DMS53 treated with DMSO at 0.1 percent for 48 hours (cell line): ENCODE measurements around the gene FRMD1.

Experiments
- DNase-seq: peaks from one replicate; lab custom pipeline; 2025; ENCODE audit not compliant: unreplicated experiment; lab: John Stamatoyannopoulos, UW

Gene FRMD1

DNA sequence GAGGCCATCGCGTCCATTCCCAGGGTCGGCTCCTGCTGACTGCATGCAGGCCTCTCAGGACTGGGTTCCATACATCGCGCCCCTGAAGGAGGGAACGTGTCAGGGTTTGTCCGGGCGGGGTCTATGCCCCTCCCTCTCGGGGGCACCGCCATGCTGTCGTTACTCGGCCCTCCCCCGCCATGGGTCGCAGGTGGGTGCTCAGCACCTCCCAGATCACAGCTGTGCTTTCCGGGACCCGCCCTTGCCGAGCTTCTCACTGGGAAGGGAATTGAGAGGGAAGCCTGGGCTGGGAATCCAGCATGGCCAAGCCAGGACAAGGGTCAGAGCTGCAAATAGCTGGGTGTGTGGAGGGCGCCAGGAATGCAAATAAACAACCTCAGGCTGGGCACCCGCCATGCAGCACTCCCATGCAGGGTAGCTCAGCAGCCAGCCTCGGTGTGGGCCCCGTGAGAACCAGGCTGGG lies at the start of gene FRMD1:
FRMD1 (minus strand) TSS at position 270 of the 463 bp plus-strand sequence; CDS start at position 152, 118 bp downstream.
- DNase-seq: no peak

- DNase-seq: no peak
Measured at GRCh38 chr6:168128006-168128630, 49.1 kb upstream of the FRMD1 start.

DNA sequence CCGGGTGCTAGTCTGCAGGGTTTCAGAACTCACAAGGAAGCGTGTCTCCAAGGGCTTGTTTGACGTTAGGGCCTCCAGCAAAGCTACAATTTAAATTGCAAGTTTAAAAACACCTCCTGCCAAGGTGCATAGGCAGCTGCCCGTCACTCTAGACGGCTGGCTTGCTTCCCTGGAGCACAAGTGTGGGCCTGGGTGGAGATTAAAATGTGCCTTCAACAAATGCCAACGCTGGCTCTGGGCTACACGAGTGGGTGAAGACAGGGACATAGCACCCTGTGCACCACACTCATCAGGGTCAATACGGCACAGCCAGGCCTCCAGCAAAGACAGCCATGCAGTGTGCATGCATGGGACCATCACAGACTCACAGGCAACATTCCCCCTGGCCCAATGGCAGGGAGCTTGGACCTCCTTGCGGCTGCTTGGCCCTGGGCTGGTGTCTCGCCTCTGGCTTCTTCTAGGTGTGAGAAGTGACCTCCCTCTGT lies 48.4 kb upstream of the FRMD1 start:
- no peak for DNase-seq

- no peak for DNase-seq
Measured at GRCh38 chr6:168126566-168127383, 47.8 kb upstream of the FRMD1 start.

DNA sequence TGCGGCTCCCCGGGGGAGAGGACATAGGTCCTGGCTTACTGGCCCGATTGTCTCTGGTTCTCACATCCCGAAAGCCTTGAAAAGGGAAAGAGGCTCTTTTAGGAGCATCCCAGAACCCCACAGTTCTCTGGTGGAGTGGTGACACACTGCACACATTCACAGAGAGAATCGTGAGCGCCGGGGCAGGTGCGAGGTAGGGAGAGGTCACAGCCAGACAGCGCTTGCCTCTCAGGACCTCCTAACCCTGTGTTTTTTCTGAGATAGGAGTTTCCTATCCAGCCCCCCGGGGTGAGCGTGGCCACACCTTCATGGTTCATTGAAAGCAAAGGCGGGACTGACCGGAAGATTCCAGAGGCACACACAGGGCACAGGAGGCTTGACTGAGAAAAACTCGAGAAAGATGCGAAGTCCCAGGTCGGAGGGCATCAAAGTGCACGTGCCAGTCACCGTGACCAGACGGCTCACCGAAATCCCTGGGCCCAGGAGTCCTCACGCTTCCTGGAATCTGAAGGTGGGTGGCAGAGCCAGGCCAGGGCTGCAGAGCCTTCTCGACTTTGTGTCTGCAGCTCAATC lies 46.5 kb upstream of the FRMD1 start:
- no peak for DNase-seq

GRCh38 chr6:168124921-168125320 lies 45.9 kb upstream of the FRMD1 start:
- no peak for DNase-seq

DNA sequence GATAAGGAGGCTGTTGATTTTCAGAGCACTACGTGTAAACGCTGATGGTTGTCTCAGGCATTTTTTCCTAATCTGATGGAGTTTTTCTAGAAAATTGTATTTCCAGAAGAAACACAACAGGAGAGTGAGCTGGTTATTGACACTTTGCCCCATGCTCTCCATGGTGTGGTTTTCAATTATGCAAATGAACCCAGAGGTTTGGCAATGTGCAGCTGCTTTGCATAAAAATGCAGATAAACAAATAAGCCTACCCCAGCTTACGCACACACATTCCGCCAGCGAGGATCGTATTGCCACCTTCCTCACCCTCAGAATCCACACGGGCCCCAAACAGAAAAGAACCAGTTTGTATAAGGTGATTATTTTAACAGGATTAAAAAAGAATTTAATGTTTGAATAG lies 45.1 kb upstream of the FRMD1 start:
- DNase-seq: no peak

GRCh38 chr6:168123165-168123911 lies 44.3 kb upstream of the FRMD1 start:
- no peak for DNase-seq

- DNase-seq: no peak
Measured at GRCh38 chr6:168122521-168122920, 43.5 kb upstream of the FRMD1 start.

DNA sequence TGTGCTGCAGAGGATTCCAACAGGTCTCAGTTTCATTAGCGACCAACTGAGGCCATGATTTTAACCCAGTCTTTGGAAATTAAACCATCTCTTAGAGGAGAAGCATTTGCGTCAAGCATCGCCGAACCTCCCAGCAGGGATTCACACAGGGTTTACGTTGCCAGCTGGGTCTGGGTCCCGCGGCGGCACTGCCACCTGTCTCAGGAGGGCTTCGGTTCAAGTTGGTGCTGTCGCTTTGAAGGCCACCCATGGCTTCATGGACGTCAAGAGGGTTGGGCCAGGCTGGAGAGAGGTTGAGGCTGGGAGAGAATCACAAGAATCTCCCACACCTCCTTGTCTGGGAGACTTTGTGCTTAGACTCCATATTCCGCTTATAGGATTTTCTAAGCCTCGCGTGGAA lies 43.0 kb upstream of the FRMD1 start:
- DNase-seq: no peak

GRCh38 chr6:168121303-168121665 lies 42.3 kb upstream of the FRMD1 start:
- no peak for DNase-seq

DNA sequence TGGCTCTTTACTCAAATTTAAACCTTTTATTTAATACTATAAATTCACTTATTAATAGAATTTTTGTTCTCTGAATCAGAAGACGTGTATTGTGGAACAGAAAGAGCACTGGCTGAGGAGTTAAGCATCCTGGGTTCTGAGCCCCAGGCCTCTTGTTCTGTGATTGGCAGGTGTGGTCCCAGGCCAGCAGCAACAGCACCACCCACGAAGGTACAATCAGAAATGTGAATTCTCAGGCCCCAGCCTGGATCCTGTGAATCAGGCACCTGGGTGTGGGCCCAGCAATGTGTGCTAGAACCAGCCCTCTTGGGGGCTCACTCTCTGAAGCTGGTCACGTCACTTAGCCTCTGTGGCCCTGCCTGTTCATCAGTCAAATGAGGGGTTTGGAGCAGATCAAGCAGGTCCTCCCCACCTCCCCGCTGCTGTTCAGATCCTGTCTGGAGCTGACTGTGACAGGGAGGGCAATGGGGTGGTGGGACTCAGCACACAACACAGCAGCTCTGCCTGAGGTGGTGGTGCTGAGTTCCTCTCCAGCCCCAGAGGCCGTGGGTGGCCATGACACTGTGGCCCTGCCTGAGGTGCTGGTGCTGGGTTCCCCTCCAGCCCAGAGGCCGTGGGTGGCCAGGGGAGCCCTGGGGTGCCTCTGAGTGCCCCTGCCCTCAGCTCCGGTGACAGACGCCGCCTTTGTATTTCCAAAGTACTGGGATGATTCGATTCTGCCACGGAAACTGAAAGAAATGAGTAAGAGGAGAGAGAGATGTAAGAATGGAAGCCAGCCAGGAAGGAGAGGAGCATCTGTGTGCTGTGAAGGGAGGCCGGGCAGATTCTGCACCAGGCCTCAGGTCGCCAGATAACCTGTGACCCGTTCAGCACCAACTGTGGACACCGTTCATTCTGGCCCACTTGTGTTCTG lies 41.6 kb upstream of the FRMD1 start:
- no peak for DNase-seq

- no peak for DNase-seq
Measured at GRCh38 chr6:168119539-168119938, 40.5 kb upstream of the FRMD1 start.

GRCh38 chr6:168118935-168119334 lies 39.9 kb upstream of the FRMD1 start:
- DNase-seq: no peak

DNA sequence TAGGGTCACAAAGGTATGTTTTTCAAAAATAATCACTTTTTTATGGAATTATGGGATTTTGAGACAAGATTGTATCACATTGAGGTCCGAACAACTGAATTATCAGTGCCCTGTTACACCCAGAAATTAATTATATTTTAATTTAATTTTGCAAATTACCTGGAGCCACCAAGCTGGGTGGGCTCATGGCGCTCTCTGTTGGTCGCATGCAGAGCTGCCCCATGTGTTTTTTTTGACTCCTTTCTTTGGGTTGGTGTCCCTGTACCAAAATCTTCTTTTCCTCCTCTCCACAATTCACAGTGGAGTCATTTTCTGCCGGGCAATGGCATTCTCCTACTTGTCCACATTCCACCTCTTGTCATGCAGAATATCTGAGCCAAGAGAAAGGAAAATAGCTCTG lies 38.9 kb upstream of the FRMD1 start:
- no peak for DNase-seq

DNA sequence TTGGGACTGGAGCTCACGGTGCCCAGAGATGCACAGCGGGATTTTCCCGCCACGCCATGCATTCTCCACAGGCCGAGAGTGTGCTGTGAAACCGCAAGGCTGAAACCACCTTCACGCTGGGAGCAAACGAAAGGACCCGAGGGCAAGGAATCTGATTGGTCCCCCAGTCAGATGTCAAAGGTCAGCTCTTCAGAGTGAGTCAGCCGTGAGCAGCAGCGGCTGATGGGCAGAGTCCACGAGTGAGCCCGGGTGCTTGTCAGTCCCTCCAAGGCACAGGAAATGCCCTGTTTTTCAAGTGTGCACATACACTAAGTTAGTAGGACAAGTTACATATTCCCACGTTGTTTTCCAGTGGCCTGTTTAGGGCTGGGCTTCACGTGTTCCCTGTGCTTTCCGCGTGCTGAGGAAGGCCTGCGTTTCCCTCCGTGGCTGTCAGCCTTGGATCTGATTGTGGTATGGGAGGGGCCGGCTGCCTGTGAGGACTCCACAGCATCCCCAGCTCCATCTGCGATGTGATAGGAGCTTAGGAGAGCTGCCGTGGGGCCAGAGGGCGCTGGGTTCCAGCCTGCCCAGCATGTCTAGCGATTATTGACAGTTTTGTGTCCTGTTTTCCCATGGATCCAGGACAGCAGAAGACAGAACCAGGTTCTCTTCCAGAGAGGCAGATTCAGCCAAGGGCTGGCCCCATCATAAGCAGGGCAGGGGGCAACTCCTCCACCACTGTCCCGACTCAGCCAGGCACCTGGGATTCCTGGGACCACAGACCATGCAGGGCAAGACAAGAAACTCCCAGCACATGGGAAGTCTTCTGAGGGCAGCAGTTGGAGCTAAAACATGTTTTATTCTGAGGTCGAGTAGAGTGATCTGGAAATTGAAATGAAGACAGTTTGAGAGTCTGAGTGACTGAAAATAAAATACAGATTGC lies 38.2 kb upstream of the FRMD1 start:
- no peak for DNase-seq

- no peak for DNase-seq
Measured at GRCh38 chr6:168116438-168116974, 37.5 kb upstream of the FRMD1 start.

GRCh38 chr6:168115748-168116437 lies 36.9 kb upstream of the FRMD1 start:
- DNase-seq: no peak
